ENCODE data around the gene GPX6.
"Not testable (repeated sequence)": the region's sequence is repeated elsewhere in the genome, so short reads cannot be mapped to it uniquely, and the experiment has no call there.

GPX6 gene

GRCh38 chr6:28489366-28490204, 26.0 kb downstream of the GPX6 start:
- no peak for DNase-seq
- in situ Hi-C loops (cut with HindIII; ENCODE audit: low pct_ligation_motif_present, low pct_unique_long_range_greater_than_20kb, low sequenced_read_pairs), result no loop called here

DNA sequence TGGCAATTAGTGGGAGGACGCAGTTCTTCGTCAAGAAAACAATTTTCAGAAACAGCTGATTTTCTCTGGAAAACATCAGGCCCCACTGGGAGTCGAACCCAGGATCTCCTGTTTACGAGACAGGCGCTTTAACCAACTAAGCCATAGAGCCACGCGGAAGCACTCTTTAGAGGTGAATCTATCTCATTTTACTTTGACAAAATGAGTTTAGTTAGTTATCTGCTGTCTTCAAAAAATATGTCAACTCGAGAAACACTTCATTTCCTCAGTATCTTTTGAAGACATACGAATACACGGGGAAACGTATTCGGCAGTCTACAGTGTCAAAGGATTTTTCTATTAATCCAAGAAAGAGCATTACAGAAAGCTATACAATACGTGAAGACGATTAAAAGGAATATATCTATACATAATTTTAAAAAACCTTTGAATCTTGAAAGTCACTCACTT, 26.7 kb downstream of the GPX6 start:
- in situ Hi-C loops (cut with HindIII; ENCODE audit: low pct_ligation_motif_present, low pct_unique_long_range_greater_than_20kb, low sequenced_read_pairs), result no loop called here
- no peak for DNase-seq

- in situ Hi-C loops (cut with HindIII; ENCODE audit: low pct_ligation_motif_present, low pct_unique_long_range_greater_than_20kb, low sequenced_read_pairs), result no loop called here
- no peak for DNase-seq
These were observed 28.4 kb downstream of the GPX6 start for GRCh38 chr6:28486988-28487742.

DNA sequence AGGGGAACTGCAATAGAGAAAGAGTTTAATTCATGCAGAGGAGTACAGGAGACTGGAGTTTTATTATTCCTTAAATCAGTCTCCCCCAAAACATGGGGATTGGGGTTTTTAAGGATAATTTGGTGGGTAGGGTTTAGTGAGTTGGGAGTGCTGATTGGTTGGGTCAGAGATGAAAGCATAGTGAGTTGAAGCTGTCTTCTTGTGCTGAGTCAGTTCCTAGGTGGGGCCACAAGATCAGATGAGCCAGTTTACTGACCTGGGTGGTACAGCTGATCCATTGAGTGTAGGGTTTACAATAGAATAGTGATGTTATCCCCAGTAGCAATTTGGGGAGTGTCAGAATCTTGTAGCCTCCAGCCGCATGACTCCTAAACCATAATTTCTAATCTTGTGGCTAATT, 29.1 kb downstream of the GPX6 start:
- DNase-seq, result no peak
- in situ Hi-C loops (cut with HindIII; ENCODE audit: low pct_ligation_motif_present, low pct_unique_long_range_greater_than_20kb, low sequenced_read_pairs), result no loop called here

GRCh38 chr6:28485482-28485881, 30.1 kb downstream of the GPX6 start:
- in situ Hi-C loops (cut with HindIII; ENCODE audit: low pct_ligation_motif_present, low pct_unique_long_range_greater_than_20kb, low sequenced_read_pairs), result no loop called here
- no peak for DNase-seq

GRCh38 chr6:28480253-28480932, 35.2 kb downstream of the GPX6 start:
- in situ Hi-C loops (cut with HindIII; ENCODE audit: low pct_ligation_motif_present, low pct_unique_long_range_greater_than_20kb, low sequenced_read_pairs), result no loop called here
- no peak for DNase-seq

DNA sequence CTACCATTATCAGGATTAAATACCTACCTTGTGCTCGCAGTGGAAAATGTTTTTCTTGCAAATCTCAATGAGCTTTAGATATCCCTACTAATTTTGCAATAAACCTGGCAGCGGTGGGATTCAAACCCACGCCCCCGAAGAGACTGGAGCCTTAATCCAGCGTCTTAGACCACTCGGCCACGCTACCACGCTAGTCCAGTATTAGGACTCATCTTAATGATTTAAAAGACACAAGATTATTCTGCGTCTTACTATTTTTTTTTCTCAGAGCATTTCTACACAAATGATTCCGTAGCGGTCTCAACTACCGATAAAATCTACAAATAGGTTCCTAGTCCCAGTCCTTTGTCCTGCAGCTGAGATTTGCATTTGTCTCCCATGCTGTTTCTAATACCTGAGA, 37.1 kb downstream of the GPX6 start:
- no peak for DNase-seq
- in situ Hi-C loops (cut with HindIII; ENCODE audit: low pct_ligation_motif_present, low pct_unique_long_range_greater_than_20kb, low sequenced_read_pairs), result no loop called here

DNA sequence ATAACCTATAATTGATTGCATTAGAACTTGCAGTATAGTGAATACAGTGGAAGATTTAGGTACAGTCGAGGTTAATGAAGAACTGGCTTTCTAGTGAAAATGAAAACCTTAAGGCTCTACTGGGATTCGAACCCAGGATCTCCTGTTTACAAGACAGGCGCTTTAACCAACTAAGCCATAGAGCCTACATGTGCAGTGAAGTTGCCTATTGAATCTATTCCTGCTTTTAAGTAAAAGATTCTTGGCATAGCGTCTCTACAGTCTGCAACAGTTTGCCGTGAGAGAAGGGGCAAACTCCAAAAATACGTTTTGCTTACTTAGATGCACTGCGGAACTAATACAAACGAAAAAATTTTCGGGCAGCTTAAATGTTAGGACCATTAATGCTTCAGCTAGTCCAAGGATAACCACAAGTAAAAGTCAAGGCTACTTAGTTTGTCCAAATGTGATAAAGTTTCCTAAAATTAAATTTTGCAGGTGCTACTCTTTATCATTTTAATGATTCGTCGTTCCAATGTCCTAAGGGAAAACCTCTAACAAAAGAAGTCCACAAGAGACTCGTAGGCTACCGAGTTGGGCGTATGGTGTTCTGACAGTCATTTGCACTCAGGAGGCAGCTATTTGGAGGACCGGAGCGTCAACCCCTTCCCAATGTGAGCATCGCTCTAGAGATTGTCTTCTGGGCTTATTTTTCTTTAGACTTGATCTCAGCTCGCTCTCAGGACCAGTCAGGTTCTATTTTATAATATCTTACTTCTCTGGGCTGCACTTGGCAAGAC, 41.0 kb downstream of the GPX6 start:
- peak; percentile 83 for DNase-seq
- in situ Hi-C loops (cut with HindIII; ENCODE audit: low pct_ligation_motif_present, low pct_unique_long_range_greater_than_20kb, low sequenced_read_pairs), result no loop called here

- DNase-seq; in situ Hi-C loops (cut with HindIII; ENCODE audit: low pct_ligation_motif_present, low pct_unique_long_range_greater_than_20kb, low sequenced_read_pairs): not testable (repeated sequence)
These were observed 46.3 kb downstream of the GPX6 start for GRCh38 chr6:28469153-28469745.

- DNase-seq, result no peak
- in situ Hi-C loops (cut with HindIII; ENCODE audit: low pct_ligation_motif_present, low pct_unique_long_range_greater_than_20kb, low sequenced_read_pairs), result no loop called here
These were observed 47.5 kb downstream of the GPX6 start for GRCh38 chr6:28468056-28468455.

GRCh38 chr6:28462401-28462800, 53.2 kb downstream of the GPX6 start:
- in situ Hi-C loops (cut with HindIII; ENCODE audit: low pct_ligation_motif_present, low pct_unique_long_range_greater_than_20kb, low sequenced_read_pairs), result no loop called here
- DNase-seq, result no peak

DNA sequence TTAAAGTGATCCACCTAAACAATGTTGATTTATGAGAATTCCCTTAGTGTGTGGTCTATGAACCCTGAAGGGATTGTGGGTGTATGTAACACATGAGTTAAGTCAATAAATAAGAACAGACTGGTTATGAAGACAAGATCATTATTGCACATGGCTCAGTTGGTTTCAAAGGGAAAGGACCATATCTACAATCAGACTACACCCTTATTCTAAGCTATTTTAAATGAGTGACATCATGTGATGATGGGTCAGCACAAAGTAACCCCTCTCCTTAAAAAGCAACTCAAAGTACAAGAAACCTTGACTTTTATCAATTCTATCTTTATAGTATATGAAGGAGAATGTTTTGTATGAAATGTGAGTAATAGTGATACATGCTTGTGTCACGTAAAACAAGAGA, 57.0 kb downstream of the GPX6 start:
- DNase-seq, result no peak
- in situ Hi-C loops (cut with HindIII; ENCODE audit: low pct_ligation_motif_present, low pct_unique_long_range_greater_than_20kb, low sequenced_read_pairs), result no loop called here

Data from ACHN (cell line).